ENCODE measurements around the gene ATAT1.

The ATAT1 gene

GRCh38 chr6:30613251-30614043 is 13.2 kb upstream of the ATAT1 start:
- DNase-seq, result no peak

- DNase-seq, result no peak
Observed at GRCh38 chr6:30614044-30614842, 12.4 kb upstream of the ATAT1 start.

GRCh38 chr6:30614843-30615218 is 11.8 kb upstream of the ATAT1 start:
- DNase-seq, result peak; percentile 94

- DNase-seq, result no peak
Observed at GRCh38 chr6:30615219-30615957, 11.3 kb upstream of the ATAT1 start.

- no peak for DNase-seq
Observed at GRCh38 chr6:30615958-30616810, 10.5 kb upstream of the ATAT1 start.

GRCh38 chr6:30616811-30617564 is 9.7 kb upstream of the ATAT1 start, which contains the start of gene PPP1R10:
Gene PPP1R10, minus strand, starts transcription at chr6:30617243. Its CDS starts 7,299 bp downstream, at chr6:30609944.
- peak; percentile 94 for DNase-seq

- DNase-seq, result peak; percentile 85
Observed at GRCh38 chr6:30617565-30618269, 9.0 kb upstream of the ATAT1 start, which contains the start of gene MRPS18B. Gene MRPS18B, plus strand, starts transcription at chr6:30617840. Its CDS starts 26 bp downstream, at chr6:30617866.

GRCh38 chr6:30618270-30618797 is 8.3 kb upstream of the ATAT1 start:
- DNase-seq, result no peak

- DNase-seq, result no peak
Observed at GRCh38 chr6:30619561-30619960, 7.1 kb upstream of the ATAT1 start.

- no peak for DNase-seq
Observed at GRCh38 chr6:30625511-30625910, 1.2 kb upstream of the ATAT1 start.

GRCh38 chr6:30635834-30636233 is 9.2 kb downstream of the ATAT1 start:
- DNase-seq, result no peak

- DNase-seq, result no peak
Observed at GRCh38 chr6:30640481-30640880, 13.8 kb downstream of the ATAT1 start.

- DNase-seq, result no peak
Observed at GRCh38 chr6:30641048-30641447, 14.4 kb downstream of the ATAT1 start.

GRCh38 chr6:30643656-30644055 is 17.0 kb downstream of the ATAT1 start:
- DNase-seq, result no peak

GRCh38 chr6:30644769-30645168 is 18.1 kb downstream of the ATAT1 start:
- DNase-seq, result no peak

- no peak for DNase-seq
Observed at GRCh38 chr6:30645989-30646388, 19.3 kb downstream of the ATAT1 start.

- DNase-seq, result peak; percentile 32
Observed at GRCh38 chr6:30646450-30647241, 20.0 kb downstream of the ATAT1 start, which contains the start of gene C6orf136. Gene C6orf136, plus strand, starts transcription at chr6:30647133. Its CDS starts 99 bp downstream, at chr6:30647232.

GRCh38 chr6:30647242-30648116 is 20.8 kb downstream of the ATAT1 start:
- DNase-seq, result no peak

GRCh38 chr6:30651143-30651542 is 24.5 kb downstream of the ATAT1 start:
- DNase-seq, result no peak
